Neural progenitor cell (in vitro differentiated cells): Measurements from ENCODE around the gene DCDC2.

Source experiments
- EZH2 ChIP-seq: fragments of 200-600 bp; sonication (generic); IDR thresholded peaks from 2 replicates; pipeline ENCODE4 v1.6.1; 2017; ENCODE audit warnings: antibody characterized with exemption, mild to moderate bottlenecking, moderate library complexity
- EZH2phosphoT487 ChIP-seq: fragments of 200-600 bp; sonication (generic); IDR thresholded peaks from 2 replicates; pipeline ENCODE4 v1.6.1; 2017; ENCODE audit warnings: antibody characterized with exemption
- TF ChIP-seq, protein P1 (sequence below): fragments of 200-600 bp; sonication (generic); IDR thresholded peaks from 2 replicates; pipeline ENCODE4 v1.5.1; 2017; ENCODE audit warnings: antibody characterized with exemption, mild to moderate bottlenecking

DNA sequence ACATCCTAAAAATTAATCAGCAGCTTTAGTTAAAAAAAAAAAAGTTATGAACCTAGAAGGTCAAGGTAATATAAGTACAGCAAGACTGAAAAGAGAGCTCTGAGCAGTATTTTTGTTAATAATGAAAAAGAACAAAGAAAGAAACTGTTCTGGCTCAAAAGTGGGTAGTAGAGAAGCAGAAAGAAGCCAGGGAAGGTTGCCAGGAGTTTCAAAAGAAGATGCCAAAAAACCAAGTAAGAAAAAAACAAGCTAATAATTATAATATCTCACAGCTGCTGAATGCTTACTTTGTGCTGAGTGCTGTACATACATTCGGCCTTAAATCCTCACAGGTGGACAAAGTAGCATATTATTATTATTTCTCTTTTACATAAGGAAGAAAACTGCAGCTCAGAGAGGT, 200.0 kb downstream of the DCDC2 start:
- TF ChIP-seq, protein P1, sequence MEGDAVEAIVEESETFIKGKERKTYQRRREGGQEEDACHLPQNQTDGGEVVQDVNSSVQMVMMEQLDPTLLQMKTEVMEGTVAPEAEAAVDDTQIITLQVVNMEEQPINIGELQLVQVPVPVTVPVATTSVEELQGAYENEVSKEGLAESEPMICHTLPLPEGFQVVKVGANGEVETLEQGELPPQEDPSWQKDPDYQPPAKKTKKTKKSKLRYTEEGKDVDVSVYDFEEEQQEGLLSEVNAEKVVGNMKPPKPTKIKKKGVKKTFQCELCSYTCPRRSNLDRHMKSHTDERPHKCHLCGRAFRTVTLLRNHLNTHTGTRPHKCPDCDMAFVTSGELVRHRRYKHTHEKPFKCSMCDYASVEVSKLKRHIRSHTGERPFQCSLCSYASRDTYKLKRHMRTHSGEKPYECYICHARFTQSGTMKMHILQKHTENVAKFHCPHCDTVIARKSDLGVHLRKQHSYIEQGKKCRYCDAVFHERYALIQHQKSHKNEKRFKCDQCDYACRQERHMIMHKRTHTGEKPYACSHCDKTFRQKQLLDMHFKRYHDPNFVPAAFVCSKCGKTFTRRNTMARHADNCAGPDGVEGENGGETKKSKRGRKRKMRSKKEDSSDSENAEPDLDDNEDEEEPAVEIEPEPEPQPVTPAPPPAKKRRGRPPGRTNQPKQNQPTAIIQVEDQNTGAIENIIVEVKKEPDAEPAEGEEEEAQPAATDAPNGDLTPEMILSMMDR = no peak
- no peak for TF ChIP-seq EZH2
- TF ChIP-seq EZH2phosphoT487 = no peak
